Measurements from ENCODE around the gene MCUB.

The MCUB gene

DNA sequence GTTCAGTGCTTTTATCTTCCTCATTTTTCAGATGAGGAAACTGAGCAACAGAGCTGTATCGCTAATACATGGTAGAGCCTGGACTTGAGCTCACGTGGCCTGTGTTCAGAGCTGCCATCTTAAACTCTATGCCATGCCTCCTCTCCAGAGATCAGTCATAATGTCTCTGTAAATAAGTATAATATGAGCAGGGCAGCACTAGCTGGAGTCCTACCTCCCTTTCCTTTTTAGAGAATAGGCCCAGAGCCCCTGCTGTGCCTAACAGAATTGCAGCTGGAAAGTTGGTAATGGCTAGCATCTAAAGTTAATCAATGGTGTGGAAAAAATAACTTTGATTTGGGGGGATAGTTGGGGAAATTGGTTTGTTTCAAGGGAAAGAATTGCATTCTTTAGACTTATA, 122.8 kb downstream of the MCUB start:
- DNase-seq (ENCODE audit: low spot score) = no peak

DNA sequence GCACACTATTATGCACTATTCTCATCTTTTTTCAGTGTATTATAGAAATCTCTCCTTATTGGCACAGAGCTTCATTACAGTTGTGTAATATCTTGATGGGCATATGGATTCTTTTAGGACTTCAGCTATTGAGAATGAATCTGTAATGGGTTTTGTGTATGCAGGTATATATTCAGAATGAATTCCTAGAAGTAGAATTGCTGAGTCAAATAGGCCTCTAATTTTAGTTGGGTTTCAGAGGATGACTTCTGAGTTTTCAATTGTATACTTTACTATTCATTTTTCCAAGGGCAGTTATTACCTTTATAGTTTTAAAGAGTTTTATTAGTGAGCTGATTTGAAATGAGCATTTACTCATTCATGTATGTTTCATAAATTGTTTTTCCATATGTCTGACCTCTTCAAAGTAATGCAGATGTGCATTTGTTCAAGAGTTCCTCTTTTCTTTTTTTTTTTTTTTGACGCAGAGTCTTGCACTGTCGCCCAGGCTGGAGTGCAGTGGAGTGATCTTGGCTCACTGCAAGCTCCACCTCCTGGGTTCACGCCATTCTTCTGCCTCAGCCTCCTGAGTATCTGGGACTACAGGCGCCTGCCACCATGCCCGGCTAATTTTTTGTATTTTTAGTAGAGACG, 123.7 kb downstream of the MCUB start:
- no peak for DNase-seq (ENCODE audit: low spot score)

DNA sequence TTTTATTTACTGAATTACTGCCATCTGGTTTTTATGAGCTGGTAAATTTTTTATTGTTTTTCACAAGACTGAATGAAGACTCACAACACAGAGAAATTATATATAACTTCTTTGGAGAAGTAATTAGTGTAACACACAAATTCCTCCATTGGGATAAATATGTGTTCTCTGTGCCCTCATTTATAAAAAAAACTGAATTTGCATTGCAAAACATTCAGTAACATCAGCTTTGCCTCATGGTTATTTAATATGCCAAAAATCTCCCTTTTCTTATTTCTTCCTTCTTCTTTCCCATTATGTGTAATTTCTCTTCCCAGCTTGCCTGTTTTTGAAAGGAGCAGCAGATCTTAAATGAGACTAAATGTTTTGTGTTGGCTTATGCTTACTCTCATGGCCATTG, 124.7 kb downstream of the MCUB start:
- no peak for DNase-seq (ENCODE audit: low spot score)

DNA sequence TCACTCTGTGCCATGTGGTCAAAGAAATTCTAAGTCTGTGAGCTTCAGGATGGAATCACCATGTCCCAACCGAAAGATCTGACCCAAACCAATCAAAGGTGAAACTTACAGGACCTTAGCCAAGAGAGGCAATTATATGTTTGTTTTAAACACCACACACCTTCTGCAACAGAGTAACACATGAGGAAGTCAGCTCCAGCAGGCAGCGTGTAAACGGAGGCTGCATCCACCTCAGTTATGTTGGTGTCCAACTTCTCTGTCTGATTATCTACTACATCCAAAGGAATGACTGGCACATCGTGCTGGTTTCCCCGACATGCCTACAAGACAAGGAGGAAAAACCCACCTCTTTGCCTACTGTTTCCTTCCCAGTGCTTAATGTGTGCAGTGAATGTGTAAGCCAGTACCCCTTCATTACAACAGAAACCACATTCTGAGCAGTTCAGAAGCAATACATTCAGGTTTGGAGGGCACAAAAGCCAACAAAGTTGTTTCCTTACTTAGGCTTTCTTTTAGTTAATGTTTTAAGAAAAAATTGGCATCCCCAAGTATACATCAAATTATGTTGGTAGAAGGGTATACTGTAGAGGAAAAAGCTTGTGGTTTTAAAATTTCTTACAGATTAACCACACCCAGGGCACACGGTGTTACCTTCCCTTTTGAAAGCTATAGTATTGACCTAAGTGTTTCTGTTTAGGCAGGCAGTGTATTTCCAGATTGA, 130.8 kb downstream of the MCUB start:
- DNase-seq (ENCODE audit: low spot score) = peak; percentile 32

DNA sequence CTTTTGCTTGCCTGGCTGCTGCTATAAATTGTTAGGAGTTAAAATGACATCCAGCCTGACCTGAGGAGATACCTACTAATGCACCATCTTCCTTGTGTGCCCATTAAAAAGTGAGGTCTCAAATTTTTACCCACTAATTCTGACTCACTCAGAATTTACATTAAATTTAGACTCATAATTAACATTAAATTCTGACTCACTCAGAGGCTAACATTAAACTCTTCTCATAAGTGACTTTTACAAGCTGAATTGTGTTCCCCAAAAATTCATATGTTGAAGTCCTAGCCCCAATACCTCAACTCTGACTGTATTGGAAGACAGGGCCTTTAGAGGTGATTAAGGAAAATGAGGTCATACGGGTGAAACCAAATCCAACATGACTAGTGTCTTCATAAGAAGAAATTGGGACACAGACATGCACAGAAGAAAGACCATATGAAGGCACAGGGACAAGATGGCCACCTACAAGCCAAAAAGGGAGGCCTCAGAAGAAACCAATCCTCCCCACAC, 131.4 kb downstream of the MCUB start:
- DNase-seq (ENCODE audit: low spot score) = peak; percentile 17

DNA sequence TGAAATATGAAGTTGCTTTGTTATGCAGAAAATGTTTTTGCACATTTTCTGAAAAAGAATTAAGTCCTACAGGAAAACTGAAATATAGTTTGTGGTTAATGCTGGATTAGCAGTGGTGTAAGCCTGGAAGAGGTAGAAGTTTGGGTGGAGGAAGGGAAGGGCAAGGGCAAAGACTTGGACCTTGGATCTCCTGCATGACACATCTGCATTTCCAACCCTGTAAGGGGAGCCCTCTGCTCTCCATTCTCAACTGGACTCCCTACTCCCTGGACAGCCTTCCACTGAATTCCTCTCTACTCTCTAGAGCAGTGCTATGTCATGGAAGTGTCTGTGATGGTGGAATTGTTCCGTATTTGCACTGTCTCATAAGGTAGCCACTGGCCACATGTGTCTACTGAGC, 138.6 kb downstream of the MCUB start:
- no peak for DNase-seq (ENCODE audit: low spot score)

DNA sequence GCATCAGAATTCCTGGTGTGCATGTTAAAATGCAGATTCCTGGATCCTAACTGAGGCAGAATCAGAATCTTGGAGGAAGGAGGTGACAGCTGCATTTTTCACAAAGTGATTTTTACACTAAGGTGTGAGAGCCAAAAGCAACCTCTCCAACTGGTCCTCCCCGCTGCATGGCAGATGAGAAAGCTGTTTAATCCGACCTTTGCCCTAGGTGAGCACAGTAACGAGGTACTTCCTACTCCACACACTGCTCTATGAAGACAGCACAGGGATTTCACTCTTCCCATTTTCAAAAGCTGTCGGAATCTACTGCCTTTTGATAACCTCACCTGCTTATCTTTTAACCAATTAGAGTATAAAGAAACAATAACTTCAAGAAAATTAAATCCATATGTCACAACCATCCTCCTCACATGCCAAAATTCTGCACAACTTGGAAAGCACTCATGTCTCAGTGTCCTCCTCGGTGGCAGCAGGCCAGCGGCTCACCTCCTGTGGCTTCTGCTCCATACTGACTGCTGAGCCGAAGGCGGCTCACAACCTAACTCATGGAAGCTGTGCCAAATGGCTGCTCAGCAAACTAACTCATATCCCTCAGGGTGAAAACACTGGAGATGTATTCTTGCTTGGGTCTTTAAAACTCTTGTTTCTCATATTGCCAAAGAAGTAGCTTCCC, 139.6 kb downstream of the MCUB start:
- no peak for DNase-seq (ENCODE audit: low spot score)

DNA sequence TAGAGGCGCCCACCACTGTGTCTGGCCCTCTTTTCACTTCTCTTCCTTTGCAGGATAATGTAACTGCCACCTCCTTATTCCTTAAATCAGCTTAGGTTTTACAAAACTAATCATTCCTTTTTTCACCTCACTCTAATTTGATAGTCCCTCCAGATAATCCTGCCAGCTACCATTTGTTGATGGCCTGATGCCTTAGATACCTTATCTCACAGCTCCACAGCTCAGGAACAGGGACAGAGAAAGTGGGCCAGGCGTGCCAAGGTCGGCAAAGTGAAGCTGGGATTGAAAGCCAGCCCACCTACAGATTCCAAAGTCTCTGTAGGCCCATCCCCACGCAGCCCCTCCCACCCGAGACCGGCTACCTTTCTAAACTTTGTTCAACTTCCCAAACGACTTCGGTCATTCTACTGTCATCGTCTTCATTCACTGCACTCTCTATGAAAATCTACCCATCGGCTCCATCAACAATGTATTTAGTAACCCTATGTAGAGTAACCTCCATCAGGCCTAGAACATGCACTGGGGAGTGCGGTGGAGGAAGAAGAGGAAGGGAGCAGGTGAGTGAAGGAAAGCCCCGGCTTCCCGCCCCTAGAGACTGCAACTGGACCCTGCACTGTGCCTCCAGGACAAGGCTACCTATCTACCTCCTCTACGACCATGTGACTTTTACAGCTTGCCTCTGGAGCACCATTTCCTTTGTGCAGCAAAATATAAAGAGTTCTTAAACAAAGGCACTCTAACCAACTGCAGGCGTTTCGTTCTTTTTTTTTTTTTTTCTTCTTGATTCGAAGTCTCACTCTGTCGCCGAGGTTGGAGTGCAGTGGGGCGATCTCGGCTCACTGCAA, 141.7 kb downstream of the MCUB start:
- DNase-seq (ENCODE audit: low spot score) = no peak

DNA sequence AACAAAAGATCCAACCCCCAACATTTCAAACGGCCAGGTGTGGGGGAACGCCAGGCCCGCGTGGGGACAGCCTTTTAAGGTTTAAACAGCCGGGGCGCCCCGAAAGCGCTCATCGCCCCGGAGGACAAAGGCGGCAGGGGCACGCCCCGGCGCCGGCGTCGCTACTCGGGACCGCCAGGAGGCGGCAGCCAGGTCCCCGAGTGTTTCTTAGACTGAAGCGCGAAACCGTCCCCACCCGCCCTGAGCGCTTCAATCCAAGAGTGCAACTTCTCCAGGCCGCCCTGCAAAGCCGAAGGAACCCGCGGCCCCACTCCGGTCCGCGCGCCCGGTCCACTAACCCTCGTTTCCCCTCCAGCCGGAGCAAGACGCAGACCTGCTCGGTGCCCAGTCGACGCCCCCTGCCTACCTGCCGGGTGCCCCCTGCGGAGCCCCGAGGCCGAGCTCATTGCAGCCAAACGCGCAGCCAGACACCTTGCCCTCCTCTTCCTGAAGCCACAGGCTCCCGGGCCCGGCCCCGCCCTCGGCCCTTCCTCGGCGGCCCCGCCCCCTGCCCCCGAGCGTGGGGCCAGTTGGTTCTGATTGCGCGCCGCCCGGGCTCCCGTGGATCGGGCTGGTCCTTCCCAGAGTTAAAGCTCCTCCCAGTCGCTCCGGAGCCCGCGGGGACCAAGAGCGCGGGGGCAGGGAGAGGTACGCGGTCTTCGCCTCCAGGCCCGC, 143.1 kb downstream of the MCUB start, which contains the start of gene CASP6:
Gene CASP6, minus strand, starts transcription at position 496 of the 714 bp plus-strand sequence. Its CDS starts 50 bp downstream, at position 446.
- DNase-seq (ENCODE audit: low spot score) = peak; percentile 77

DNA sequence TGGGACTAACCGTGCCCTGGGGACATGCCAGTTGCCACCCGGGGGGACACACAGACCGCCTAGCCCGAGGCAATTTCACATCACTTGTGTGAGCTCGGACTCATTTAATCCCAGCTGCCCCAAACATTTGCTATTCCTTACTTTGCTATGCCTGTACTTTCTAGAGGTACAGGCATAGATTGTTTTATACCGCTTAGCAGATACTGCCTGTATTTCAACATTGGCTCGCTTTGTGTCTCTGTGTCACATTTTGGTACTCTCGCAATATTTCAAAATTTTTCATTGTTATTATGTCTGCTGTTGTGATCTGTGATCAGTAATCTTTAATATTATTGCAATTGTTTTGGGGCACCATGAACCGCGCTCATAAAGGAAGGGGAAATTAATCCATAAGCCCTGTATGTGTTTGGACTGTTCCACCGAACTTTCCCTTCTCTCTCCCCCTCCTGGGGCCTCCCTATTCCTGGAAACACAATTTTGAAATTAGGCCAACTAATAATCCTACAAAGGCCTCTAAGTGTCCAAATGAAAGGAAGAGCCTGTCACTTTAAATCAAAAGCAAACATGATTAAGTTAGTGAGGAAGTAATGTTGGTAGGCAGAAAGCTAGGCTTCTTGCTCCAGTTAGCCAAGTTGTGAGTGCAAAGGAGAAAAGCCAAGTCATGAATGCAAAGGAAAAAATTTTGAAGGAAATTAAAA, 143.8 kb downstream of the MCUB start:
- no peak for DNase-seq (ENCODE audit: low spot score)

DNA sequence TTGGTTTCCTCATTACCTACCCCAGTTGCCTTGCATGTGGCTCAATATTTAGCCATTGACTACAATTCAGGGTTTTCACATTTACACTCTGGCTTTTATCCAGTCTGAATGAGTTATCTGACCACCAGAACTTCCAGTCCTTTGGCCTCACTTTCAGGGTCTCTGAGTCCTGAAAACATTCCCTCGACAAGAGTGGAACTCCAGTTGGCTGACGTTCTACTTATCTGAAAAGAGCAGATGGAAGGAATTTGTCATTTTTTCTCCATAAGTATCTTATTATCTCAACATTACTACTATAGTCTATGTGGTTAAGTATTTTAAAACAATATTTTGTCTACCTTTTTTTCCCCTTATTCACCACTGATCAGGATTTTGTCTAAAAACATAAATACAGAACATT, 148.4 kb downstream of the MCUB start:
- DNase-seq (ENCODE audit: low spot score) = no peak

DNA sequence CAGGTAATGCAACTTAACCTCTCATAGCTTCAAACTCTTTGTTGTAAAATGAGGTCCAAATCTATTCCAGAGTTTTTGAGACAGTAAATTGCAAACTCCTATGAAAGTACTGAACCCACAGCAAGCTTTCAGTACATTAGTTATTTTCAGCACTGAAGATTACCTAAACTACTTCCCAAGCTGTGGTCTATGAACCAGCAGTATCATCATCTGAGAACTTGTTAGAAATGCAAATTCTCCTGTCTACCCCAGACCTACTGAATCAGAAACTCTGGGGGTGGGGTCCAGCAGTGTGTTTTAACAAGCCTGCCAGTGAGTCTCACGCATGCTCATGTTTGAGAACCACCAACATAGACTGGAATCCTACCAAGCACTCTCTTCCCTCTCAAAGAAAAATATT, 148.9 kb downstream of the MCUB start:
- no peak for DNase-seq (ENCODE audit: low spot score)

DNA sequence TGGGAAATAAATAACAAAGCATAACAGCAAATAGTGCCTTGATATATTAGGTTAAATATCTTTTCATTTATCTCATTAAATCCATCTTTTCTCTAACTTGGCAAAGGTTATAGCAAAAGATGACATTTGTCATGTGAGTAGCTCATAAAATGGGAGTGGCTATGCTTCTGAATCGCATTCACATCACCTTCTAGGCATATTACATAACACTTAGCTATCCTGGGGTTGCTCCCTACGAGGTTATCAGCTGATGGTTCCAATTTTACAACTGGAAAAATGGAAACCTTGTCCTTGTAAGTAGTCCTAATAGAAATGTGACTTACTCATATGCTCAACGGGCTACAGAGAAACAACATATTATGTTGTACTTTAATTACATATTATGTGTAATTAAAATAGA, 153.5 kb downstream of the MCUB start:
- no peak for DNase-seq (ENCODE audit: low spot score)

DNA sequence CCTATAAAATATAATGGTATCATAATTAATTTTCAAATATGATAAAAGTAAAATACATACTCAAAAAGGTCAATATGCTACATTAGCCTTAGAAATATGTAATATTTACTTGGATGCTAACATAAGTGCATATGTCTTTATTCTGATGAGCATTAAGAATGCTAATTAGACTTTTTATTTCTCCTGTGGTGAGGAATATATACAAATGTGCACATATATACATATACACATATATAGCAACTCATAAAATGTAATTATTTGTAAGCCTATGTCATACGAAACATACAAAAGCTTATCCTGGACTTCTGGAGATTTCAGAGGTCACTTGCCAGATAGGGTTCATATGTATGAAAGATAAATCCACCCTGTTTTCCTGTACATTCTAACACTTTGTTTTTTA, 158.7 kb downstream of the MCUB start:
- DNase-seq (ENCODE audit: low spot score) = no peak

DNA sequence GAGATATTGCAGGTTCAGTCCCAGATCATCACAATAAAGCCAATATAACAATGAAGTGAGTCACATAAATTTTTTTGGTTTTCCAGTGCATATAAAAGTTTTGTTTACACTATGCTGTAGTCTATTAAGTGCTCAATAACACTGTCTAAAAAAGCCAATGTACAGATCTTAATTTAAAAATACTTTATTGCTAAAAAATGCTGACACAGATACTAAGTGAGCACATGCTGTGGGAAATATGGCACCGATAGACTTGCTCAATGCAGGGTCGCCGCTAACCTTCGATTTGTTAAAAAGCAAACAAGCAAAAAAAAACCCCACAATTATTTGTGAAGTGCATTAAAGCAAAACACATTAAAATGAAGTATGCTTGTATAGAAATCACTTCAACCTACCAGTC, 159.6 kb downstream of the MCUB start:
- no peak for DNase-seq (ENCODE audit: low spot score)

DNA sequence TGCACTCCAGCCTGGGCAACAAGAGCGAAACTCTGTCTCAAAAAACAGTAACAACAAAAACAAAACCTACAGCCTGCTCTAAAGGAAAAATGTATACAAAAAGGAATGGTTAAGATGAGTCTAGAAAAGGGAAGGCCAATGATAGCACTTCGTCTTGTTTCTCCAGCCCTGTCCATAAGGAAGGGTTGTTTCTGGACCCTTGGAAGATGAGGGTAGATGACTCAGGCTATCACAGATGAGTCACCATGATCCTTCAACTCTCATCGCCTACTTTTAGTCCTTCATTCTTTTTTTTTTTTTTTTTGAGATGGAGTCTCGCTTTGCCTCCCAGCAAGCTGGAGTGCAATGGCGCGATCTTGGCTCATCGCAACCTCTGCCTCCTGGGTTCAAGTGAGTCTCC, 161.0 kb downstream of the MCUB start:
- DNase-seq (ENCODE audit: low spot score) = no peak

DNA sequence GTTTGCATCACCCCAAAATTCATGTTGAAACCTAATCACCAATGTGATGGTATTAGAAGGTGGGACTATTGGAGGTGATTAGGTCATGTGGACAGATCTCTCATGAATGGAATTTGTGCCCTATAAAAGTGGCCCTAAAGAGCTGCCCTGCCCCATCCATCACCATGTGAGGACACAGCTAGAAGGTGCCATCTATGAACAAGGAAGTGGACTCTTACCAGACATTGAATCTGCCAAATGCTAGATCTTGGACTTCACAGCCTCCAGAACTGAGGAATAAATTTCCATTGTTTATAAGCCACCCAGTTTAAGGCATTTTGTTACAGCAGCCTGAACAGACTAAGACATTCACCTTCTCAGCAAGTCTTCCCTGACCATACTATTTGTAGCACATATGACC, 162.3 kb downstream of the MCUB start:
- DNase-seq (ENCODE audit: low spot score) = no peak

DNA sequence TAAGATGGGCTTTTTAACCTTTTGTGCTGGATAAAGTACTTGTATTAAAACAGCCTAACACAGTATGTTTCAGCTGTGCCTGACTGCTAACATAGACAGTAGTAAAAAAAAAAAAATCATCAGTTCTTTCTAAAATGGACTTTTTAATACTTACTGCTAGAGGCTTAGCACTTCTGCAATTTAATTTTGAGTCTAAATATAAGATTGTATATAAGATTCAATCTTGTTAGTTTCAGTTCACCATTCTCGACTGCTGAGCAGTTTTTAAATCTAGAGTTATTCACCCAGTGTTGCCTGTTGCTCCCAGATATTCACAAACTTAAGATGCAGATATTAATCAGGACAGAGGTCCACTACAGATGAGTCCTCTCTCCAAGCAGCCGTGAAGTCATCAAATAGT, 163.1 kb downstream of the MCUB start:
- DNase-seq (ENCODE audit: low spot score) = no peak

DNA sequence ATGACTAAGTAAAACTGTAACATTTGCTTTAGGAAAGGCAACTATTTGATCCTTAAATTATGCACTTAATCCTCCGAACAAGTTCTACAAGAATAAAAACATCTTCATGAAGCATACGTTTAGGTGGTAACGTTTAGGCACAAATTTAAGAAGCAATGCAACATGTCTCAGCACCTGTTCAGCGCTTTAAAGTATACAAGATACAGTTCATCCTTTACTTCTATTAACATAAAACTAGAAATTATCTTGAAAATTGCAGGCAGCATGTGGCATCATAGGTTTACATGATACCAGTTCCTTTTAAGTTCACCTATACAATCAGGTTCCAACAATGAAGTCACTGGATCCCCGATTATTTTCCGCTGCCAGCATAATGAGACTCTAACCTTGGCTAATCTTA, 168.3 kb downstream of the MCUB start:
- DNase-seq (ENCODE audit: low spot score) = no peak

DNA sequence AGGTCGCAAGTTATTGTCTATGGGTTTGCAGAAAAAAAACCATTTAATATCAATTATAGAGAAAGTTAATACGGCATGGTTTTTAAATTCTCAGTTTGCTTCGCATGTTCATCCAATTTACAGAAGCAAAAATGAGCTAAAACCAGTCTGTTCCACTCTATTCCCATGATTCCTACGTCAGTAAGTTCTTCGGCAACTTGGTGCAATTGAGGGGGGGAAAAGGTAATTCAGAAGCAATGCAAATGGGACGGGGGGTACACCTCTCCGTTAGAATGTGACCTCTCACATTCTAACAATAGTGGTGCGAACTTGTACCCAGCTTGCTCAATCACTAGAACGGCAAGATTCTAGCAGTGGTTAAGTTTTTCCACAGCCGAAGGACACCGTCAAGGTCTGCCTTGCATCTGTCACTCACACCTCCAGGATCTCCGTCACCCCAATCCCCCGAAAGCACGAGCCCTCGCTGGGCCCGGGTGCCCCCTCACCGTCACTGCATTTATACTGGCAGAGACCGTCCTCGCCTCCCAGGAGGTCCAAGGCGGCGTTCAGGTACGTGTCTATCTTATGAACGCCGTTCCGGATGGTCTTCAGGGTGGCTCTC, 169.2 kb downstream of the MCUB start:
- no peak for DNase-seq (ENCODE audit: low spot score)
